Body of pancreas (tissue), 4 donors: ENCODE measurements around the gene SLC35D1.

Experiments
- POLR2A ChIP-seq, 3 donors: fragments of 450-650 bp; IDR thresholded peaks; one replicate each; pipeline ENCODE4 v1.6.1; 2016; ENCODE audit warnings: antibody characterized with exemption in 3 of 3, mild to moderate bottlenecking in 2 of 3
- TF ChIP-seq, protein P1 (sequence below), 7 experiments: fragments of 450-650 bp in 4 of 7; fragments of 200-600 bp in 3 of 7; sonication (generic) in 3 of 7; IDR thresholded peaks; one replicate each; pipeline ENCODE4 v1.5.1; 2016 to 2019; ENCODE audit warnings: antibody characterized with exemption in 7 of 7

DNA sequence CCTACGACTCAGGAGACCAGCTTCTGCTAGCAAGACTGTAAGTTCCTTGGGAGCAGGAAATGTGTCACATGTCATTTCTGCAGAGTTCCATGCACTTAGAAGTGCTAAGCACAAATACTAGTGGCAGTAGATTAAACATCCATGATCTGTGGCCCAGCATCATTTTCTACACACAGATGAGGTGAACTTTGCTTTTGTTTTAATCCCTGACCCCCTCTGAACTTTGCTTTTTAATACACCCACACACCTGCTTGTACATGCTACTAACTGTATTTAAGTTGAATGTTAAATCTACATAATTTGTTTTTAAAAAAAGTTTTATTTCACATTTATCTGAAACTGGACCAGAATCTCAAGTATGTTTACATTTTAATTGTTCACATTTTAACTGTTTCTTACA lies 24.5 kb downstream of the SLC35D1 start:
- no peak for TF ChIP-seq POLR2A (IDR thresholded peaks at IDR 0.05)
- TF ChIP-seq, protein P1, sequence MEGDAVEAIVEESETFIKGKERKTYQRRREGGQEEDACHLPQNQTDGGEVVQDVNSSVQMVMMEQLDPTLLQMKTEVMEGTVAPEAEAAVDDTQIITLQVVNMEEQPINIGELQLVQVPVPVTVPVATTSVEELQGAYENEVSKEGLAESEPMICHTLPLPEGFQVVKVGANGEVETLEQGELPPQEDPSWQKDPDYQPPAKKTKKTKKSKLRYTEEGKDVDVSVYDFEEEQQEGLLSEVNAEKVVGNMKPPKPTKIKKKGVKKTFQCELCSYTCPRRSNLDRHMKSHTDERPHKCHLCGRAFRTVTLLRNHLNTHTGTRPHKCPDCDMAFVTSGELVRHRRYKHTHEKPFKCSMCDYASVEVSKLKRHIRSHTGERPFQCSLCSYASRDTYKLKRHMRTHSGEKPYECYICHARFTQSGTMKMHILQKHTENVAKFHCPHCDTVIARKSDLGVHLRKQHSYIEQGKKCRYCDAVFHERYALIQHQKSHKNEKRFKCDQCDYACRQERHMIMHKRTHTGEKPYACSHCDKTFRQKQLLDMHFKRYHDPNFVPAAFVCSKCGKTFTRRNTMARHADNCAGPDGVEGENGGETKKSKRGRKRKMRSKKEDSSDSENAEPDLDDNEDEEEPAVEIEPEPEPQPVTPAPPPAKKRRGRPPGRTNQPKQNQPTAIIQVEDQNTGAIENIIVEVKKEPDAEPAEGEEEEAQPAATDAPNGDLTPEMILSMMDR (IDR thresholded peaks at IDR 0.05) = no peak
